Activated naive CD8-positive, alpha-beta T cell treated with anti-CD3 and anti-CD28 coated beads for 36 hours (primary cell): Measurements from ENCODE around the gene RPS19. TPM values are rescaled to one million over a fixed set of nuclear protein-coding genes. Genes with fewer than 3 reads are reported as not detected.

Experiments
- DNase-seq: peaks from one replicate; pipeline ENCODE4 v3.0.0; 2021
- H3K27ac Mint-ChIP-seq: one replicate; pipeline ENCODE4 v1.8.0; 2022; ENCODE audit warnings: mild to moderate bottlenecking, moderate library complexity, mixed read lengths
- H3K27me3 Mint-ChIP-seq: one replicate; pipeline ENCODE4 v1.8.0; 2022; ENCODE audit warnings: mild to moderate bottlenecking, mixed read lengths
- H3K36me3 Mint-ChIP-seq: one replicate; pipeline ENCODE4 v1.8.0; 2021; ENCODE audit warnings: mild to moderate bottlenecking, mixed read lengths
- H3K4me1 Mint-ChIP-seq: one replicate; pipeline ENCODE4 v1.8.0; 2021; ENCODE audit warnings: mixed read lengths
- H3K4me3 Mint-ChIP-seq: one replicate; pipeline ENCODE4 v1.8.0; 2022; ENCODE audit warnings: mild to moderate bottlenecking, moderate library complexity, mixed read lengths
- H3K9me3 Mint-ChIP-seq: one replicate; pipeline ENCODE4 v1.8.0; 2022; ENCODE audit warnings: mixed read lengths
- total RNA-seq, 2 experiments: library from RNA; stranded (reverse); gene quantifications; one replicate each; pipeline ENCODE4 v1.2.3, GENCODE V29; 2021

Gene RPS19
- total RNA-seq, 2 experiments from 2014 or later: 3,012 to 3,178 TPM

- H3K4me3 Mint-ChIP-seq: peak overlapping the region; percentile 29
- H3K36me3 Mint-ChIP-seq: peaks cover 46% of the 10 kb centered on the region
- DNase-seq: no peak
- H3K27ac Mint-ChIP-seq: peak overlapping the region; percentile 90
- H3K4me1 Mint-ChIP-seq: peaks cover 49% of the 10 kb centered on the region
- no peaks in the 10 kb centered on the region for H3K9me3 Mint-ChIP-seq
- no peaks in the 10 kb centered on the region for H3K27me3 Mint-ChIP-seq
Measured at GRCh38 chr19:41895745-41896580, 35.9 kb downstream of the RPS19 start.

GRCh38 chr19:41896581-41896942, 36.5 kb downstream of the RPS19 start:
- Mint-ChIP-seq H3K27me3 (no peaks in the 10 kb centered on the region), H3K27ac (peak overlapping the region; percentile 90), H3K4me3 (peak overlapping the region; percentile 29), H3K36me3 (peaks cover 44% of the 10 kb centered on the region), H3K9me3 (no peaks in the 10 kb centered on the region), H3K4me1 (peaks cover 47% of the 10 kb centered on the region)
- no peak for DNase-seq

- Mint-ChIP-seq H3K4me1 (peaks cover 50% of the 10 kb centered on the region), H3K36me3 (peaks cover 45% of the 10 kb centered on the region), H3K27me3 (no peaks in the 10 kb centered on the region), H3K27ac (peak overlapping the region; percentile 75), H3K9me3 (no peaks in the 10 kb centered on the region), H3K4me3 (no peak overlapping the region)
- DNase-seq: no peak
Measured at GRCh38 chr19:41897181-41897580, 37.1 kb downstream of the RPS19 start.

GRCh38 chr19:41897820-41898219, 37.8 kb downstream of the RPS19 start:
- H3K9me3 Mint-ChIP-seq: no peaks in the 10 kb centered on the region
- H3K4me3 Mint-ChIP-seq: no peak overlapping the region
- peaks cover 46% of the 10 kb centered on the region for H3K36me3 Mint-ChIP-seq
- no peak for DNase-seq
- peak overlapping the region; percentile 75 for H3K27ac Mint-ChIP-seq
- peaks cover 50% of the 10 kb centered on the region for H3K4me1 Mint-ChIP-seq
- no peaks in the 10 kb centered on the region for H3K27me3 Mint-ChIP-seq

- Mint-ChIP-seq H3K9me3 (no peaks in the 10 kb centered on the region), H3K4me3 (no peak overlapping the region), H3K4me1 (peaks cover 47% of the 10 kb centered on the region), H3K27me3 (no peaks in the 10 kb centered on the region), H3K27ac (peak overlapping the region; percentile 47), H3K36me3 (peaks cover 44% of the 10 kb centered on the region)
- DNase-seq: no peak
Measured at GRCh38 chr19:41898235-41898634, 38.2 kb downstream of the RPS19 start.

- Mint-ChIP-seq H3K36me3 (peaks cover 48% of the 10 kb centered on the region), H3K4me3 (no peak overlapping the region), H3K27ac (peak overlapping the region; percentile 52), H3K9me3 (no peaks in the 10 kb centered on the region), H3K4me1 (peaks cover 45% of the 10 kb centered on the region), H3K27me3 (no peaks in the 10 kb centered on the region)
- DNase-seq: no peak
Measured at GRCh38 chr19:41901707-41902360, 41.8 kb downstream of the RPS19 start.

GRCh38 chr19:41902594-41902993, 42.5 kb downstream of the RPS19 start:
- Mint-ChIP-seq H3K27ac (no peak overlapping the region), H3K36me3 (peaks cover 46% of the 10 kb centered on the region), H3K4me1 (peaks cover 44% of the 10 kb centered on the region), H3K4me3 (no peak overlapping the region), H3K9me3 (no peaks in the 10 kb centered on the region), H3K27me3 (no peaks in the 10 kb centered on the region)
- DNase-seq: no peak

GRCh38 chr19:41903193-41903953, 43.3 kb downstream of the RPS19 start:
- Mint-ChIP-seq H3K4me1 (peaks cover 39% of the 10 kb centered on the region), H3K27me3 (no peaks in the 10 kb centered on the region), H3K27ac (no peak overlapping the region), H3K4me3 (no peak overlapping the region), H3K36me3 (peaks cover 42% of the 10 kb centered on the region), H3K9me3 (no peaks in the 10 kb centered on the region)
- DNase-seq: no peak

- H3K4me3 Mint-ChIP-seq: no peak overlapping the region
- peak overlapping the region; percentile 69 for H3K27ac Mint-ChIP-seq
- peaks cover 35% of the 10 kb centered on the region for H3K36me3 Mint-ChIP-seq
- H3K27me3 Mint-ChIP-seq: no peaks in the 10 kb centered on the region
- DNase-seq: no peak
- H3K9me3 Mint-ChIP-seq: no peaks in the 10 kb centered on the region
- H3K4me1 Mint-ChIP-seq: peaks cover 36% of the 10 kb centered on the region
Measured at GRCh38 chr19:41904118-41904870, 44.2 kb downstream of the RPS19 start.

GRCh38 chr19:41905273-41906002, 45.4 kb downstream of the RPS19 start:
- H3K4me1 Mint-ChIP-seq: peaks cover 29% of the 10 kb centered on the region
- no peak overlapping the region for H3K4me3 Mint-ChIP-seq
- DNase-seq: no peak
- H3K27ac Mint-ChIP-seq: no peak overlapping the region
- H3K9me3 Mint-ChIP-seq: no peaks in the 10 kb centered on the region
- no peaks in the 10 kb centered on the region for H3K27me3 Mint-ChIP-seq
- H3K36me3 Mint-ChIP-seq: peaks cover 28% of the 10 kb centered on the region

GRCh38 chr19:41906271-41906670, 46.2 kb downstream of the RPS19 start:
- Mint-ChIP-seq H3K27ac (peak overlapping the region; percentile 8), H3K36me3 (peaks cover 26% of the 10 kb centered on the region), H3K4me1 (peaks cover 34% of the 10 kb centered on the region), H3K27me3 (no peaks in the 10 kb centered on the region), H3K9me3 (no peaks in the 10 kb centered on the region), H3K4me3 (no peak overlapping the region)
- no peak for DNase-seq

- DNase-seq: no peak
- Mint-ChIP-seq H3K27me3 (peaks cover 6% of the 10 kb centered on the region), H3K27ac (peak overlapping the region; percentile 1), H3K36me3 (peaks cover 22% of the 10 kb centered on the region), H3K9me3 (no peaks in the 10 kb centered on the region), H3K4me1 (peaks cover 33% of the 10 kb centered on the region), H3K4me3 (no peak overlapping the region)
Measured at GRCh38 chr19:41906916-41907680, 47.0 kb downstream of the RPS19 start.

- no peak overlapping the region for H3K27ac Mint-ChIP-seq
Measured at GRCh38 chr19:41907994-41908615, 48.0 kb downstream of the RPS19 start.

More at GRCh38 chr19:41907994-41908615, 48.0 kb downstream of the RPS19 start:
- H3K4me1 Mint-ChIP-seq: peaks cover 36% of the 10 kb centered on the region
- peaks cover 18% of the 10 kb centered on the region for H3K36me3 Mint-ChIP-seq
- DNase-seq: no peak
- H3K27me3 Mint-ChIP-seq: peaks cover 14% of the 10 kb centered on the region
- no peaks in the 10 kb centered on the region for H3K9me3 Mint-ChIP-seq
- no peak overlapping the region for H3K4me3 Mint-ChIP-seq
